T-helper 1 cell (primary cell): ENCODE measurements around the gene APOB.

Experiments
- DNase-seq, 5 donors: peaks; one replicate each; pipeline ENCODE4 v3.0.0-alpha.2; 2012 to 2020

APOB gene

DNA sequence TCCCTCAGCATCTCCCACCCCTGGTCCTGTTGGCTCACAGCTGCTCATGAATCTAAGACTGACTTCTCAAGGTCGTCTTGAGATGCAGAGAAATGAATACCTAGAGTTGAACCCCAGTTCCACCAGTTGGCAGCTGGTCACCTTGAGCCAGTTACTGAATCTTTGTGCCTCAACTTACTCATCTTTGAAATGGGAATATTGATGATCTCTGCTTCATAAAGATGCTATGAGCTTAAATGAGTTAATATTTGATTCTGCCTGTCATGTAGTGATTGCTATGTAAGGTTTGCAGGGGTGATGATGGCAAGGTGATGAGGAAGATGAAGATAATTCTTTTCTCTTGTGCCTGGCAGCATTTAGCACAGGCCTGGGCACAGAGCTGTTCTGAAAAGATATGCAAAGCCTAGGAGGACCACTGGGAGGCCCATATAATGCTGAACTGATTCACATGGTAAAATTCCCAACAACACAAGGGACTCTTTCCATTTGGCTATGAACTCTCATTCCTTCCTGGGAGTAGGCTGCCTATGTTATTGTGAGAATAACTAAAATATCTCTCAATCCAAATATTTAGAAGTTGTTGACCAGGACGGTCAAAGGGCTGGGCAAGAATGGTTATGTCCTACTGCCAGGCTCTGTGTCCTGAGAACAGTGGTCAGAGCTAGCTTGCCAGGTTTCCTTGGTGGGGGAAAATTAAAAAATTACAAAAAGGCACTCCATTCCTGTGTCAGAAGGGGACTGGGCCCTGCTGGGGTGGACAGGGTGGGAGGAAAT lies 70.9 kb downstream of the APOB start:
- DNase-seq, result no peak

DNA sequence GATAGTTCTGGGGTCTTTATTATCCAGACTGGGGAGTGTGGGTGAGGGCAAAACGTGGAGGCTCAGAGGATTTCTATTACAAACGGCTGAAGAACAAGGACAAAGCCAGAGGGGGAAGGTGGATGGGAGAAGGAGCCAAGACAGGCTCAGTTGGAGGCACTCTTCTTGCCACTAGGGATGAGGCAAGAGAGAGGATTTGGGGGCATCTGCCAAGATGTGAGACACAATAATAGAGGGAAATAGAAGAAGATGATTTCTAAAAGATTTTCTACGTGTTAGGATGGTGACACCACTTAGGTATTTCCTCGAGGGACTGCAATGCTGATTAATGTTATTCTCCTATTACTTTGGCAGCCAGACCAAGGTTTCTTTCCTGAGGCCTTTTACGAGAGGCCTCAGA lies 71.8 kb downstream of the APOB start:
- no peak for DNase-seq

DNA sequence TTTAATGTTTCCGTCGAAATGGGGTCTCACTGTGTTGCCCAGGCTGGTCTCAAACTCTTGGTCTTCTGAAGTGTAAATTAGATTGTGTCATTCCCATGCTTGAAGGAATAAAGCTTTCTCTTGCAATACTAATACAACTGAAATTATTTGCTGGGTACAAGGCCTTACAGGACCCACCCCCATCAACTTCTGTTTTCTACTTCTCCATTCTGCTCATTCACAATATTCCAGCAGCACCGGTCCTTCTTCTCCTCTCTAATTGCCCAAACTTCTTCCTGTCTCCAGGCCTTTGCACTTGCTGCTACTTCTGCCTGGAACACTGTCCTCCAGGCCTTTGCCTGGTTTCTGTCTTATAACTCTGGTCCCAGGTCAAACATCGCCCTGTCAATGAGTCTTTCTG lies 73.8 kb downstream of the APOB start:
- no peak for DNase-seq

DNA sequence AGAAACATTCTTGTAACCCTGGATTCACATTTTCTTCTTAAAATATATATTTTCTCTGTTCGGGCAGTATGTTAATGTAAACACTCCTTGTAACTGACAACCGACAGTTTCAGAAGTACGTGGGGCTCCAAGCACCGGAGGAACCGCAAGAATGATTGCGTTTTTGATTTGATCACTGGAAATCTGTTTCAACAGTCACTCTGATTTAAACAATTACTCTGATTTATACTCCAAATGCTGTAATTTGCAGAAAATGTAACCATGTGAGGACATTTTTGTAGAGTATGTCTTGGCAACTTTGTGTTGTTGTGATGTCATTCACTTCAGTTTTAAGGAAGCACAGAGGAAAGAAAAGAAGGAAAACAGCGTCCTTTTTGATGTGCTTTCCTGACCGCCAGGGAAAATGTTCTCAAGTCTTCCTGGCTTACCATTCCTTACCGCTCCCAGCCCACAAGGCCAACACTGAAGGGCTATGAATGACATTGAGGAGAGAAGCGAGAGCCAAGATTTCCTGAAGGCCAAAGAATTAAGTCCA lies 77.7 kb downstream of the APOB start:
- DNase-seq, result no peak

DNA sequence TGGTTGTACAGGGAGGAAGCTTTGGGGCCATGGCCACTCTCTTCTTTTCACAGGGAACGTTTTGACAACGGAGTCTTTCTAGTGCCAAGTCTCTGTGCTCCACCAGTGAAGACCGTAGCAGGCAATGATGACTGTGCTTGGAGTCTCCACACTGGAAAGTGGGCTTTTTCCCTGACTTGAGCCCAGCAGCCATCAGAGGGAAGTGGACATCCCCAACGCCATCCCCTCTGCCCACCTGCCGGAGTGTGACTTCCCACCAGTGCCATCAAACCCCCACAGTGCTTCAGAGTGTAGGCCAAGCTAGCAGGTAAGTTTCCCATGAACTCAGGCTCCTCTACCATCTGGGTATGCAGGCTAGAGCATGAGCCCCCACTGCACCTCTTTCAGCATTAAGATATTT lies 78.7 kb downstream of the APOB start:
- no peak for DNase-seq

DNA sequence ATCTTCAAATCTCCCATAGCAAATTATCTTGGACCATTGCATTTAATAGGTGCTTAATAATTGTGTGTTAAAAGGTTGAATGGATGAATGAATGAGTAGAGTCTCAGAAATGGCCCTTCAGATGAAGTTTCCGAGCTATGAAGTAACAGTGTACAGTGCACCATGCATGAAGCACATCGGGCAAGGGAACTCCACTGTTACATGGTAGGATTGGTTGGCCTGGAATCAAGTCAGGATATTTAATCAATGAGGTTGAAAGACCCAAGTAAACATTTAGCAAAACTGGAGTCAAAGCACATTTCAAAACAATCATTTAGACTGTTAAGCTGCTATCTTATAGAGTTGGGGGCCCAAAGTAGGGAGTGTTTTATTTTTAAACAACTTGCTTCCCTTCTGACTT lies 80.0 kb downstream of the APOB start:
- DNase-seq, result no peak

DNA sequence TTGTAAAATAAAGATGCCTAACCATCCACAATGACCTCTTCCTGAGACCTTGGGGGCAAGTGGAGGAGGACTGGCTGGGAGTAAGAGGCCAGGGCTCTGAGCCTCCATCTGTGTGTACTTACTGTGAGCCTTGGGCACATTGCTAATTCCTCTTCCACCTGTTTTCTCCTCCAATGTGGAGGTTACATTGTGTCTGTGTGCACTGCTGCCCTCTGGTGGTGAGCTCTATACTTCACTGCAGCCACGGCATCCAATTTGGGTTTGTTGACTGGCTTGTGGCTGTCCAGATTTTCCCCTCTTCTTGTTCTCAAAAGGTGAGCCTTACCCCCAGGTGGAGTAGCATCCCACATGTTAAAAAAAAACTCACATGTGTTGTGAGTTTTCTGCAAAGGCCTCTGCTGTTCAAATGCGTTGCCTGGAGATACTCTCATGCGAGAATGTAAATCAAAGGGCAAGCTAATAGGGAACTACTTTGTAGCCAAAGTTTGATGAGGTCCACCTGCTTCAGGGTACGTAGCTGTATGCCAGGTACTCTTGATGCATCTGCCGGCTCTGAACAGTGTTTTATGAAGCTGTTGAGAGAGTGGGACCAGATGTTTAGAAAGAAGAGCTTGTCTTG lies 80.8 kb downstream of the APOB start:
- peak; percentile 25 to 65 (median 47) for DNase-seq

DNA sequence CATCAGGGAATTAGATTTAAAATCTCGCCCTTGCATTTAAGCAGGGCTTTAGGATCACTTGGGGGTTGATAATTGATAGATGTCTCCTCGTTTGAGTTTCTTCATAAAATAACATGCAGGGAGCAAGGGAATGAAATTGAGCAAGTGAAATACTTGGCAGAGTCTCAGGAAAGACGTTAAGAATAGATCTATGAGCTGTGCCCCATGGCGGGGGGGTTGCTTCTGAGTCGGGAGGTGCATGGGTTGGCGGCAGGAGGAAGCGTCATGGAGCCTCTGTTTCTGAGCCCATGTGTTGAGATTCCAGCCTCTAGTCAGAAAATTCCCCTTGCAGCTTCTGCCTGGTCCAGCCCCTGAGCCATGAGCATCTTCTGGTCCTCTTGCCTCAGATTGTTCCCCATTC lies 82.0 kb downstream of the APOB start:
- DNase-seq, result no peak

DNA sequence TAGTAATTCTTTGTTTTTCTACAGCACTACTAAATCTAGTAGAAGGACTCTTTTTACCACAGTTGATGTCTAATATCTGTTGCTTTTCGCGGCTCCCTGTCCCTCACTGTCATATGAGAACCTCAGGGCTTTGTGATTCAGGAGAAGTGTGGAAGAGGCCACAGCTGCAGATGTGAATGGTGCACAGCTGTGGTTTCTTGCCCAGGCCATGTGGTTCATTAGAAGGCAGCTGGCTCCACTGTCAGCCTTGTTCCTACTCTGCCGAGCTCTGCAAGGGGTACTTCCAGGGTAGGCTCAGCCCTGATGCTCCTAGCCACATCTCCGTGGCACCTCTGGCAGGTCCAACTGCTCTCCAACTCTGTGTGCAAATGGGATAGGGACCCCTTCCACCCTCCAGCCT lies 83.9 kb downstream of the APOB start:
- no peak for DNase-seq

DNA sequence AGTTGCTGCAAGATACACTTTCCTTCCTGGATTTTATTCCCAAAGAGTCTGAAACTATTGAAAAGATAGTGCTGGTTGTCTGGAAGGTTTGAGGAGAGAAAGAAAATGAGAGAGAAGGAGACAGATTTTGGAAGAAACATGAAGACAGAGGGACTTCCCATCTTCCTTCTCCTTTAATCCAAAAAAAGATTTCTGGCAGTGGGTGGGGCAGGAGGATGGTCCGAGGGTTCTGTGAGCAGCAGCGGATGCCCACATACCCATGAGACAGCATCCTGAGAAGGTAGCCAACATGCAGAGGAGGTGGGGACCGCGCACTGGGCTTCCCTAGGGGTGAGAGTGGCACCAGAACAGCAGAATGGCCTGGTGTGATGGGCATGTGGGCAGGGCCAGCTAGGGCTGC lies 84.6 kb downstream of the APOB start:
- no peak for DNase-seq

DNA sequence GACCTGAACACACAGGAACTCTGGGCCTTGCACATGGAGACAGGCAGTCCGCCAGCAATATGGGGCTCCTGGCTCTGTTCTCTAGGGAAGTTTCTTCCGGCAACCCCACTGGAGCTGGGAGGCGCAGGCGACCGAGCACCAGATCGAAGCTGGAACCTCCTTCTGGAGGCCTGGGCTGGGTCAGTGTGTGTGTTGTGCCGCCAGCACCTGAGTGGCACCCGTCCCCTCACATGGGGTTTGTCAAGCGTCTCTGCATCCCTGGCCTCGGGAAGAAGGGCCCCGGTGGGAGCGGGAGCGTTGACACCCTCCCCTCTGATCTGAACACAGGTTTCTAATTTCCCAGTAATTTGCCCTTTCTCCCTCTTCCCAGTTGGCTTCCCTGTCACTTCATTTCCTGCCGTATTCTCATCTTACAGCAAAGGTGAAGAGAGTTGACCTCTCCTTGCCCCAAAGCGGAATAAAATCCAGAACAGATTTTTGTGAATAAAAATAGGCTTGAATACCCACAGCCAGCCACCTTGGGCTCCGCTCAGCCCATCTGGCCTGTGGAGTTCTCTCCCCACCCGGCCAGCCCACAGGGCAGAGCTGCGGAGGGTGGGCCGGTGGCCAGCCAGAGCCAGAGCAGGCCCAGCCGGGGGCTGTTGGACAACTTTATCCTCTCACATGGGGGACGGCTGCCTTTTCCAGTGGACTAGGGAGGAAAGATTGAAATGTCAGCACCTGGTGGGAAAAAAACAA lies 85.9 kb downstream of the APOB start:
- DNase-seq, result no peak

DNA sequence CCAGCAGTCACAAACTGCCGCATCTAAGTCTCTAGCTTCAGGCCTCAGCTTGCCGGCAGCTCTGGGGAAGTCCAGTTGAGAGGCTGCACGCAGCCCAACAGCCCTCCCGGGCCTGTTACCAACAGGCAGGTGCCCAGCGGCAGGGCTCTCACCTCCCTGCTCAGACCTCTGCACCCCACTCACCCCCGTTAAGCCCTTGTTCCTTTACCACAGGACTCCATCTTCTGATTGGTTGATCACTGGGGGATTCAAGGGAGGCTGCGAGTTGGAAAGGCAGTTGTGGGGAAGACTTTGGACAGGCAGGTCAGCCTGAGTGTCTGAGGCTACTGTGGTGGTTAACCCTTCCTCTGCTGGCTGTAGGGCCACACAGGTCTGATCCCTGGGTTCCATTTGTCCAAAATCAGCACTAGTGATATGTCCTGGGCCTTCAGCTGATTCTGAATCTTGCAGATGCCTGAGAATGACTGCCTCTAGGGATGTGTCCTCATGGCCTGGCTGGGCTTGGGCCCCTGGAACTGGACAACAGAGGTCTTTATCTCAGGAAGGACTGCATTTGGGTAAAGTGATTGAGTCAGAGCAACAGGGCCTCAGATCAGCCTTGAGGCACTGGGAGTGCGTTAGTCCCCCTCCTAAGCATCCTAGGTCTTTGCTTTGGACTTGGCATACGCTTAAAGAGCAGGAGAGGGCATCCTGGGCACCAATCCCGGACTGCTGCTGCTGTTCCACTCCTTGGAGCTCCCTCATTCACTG lies 88.4 kb downstream of the APOB start:
- no peak for DNase-seq

DNA sequence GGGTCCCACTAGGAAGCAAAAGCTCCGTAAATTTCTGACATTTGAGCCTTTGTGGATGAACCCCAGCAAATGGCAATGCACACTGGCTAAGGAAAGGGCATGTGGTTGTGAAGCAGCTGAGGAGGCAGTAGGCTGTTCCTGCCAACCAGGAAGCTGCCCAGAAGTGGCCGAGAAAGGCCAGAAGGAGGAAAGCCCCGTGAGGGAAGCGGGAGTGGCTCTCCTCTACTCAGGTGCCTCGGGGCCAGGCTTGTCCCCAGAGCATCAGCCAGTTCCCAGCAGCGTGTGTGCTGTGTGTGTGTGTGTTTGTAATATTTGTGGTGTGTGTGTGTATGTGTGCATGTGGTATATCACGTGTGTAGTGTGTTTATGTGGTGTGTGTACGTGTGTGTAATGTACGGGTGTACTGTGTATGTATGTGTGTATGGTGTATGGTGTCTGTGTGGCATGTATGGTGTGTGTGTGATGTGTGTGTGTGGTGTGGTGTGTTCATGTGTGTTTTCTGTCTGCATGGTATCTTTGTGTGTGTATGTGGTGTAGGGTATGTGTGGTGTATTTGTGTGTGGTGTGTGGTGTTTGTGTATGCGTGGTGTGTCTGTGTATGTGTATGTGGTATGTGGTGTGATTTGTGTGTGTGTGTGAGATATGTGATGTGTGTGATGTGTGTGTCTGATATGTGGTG lies 90.6 kb downstream of the APOB start:
- DNase-seq, result no peak
